ENCODE data around the gene NAALADL2. TPM values are rescaled to one million over a fixed set of nuclear protein-coding genes. Genes with fewer than 3 reads are reported as not detected.

Gene NAALADL2
- total and polyA plus RNA-seq, 2 donors (not counting 1 experiment from before 2014, with no cell fraction given), result not detected

DNA sequence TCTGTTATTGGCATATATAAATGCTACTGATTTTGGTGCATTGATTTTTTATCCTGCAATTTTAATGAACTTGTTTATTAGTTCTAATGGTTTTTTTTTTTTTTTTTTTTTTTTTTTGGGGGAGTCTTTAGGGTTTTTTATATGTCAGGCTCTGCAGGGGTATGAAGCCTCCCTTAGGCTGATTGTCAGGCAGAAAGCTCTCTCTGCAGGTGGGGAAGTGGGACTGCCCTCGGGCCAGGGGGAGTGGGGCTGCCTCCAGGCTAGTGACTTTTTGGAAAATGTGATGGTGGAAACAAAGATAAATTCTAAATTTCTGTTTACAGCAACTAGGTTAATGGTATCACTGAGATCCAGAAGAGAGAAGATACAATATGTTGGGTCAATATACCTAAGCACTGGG, 14.4 kb upstream of the NAALADL2 start:
- no peaks in the 10 kb centered on the region for H3K27me3 Mint-ChIP-seq
- H3K9me3 Mint-ChIP-seq (ENCODE audit: insufficient read depth), result peaks cover 2% of the 10 kb centered on the region
- no peak overlapping the region for H2AFZ ChIP-seq (ENCODE audit: insufficient read depth, low read depth, low read length, poor library complexity, severe bottlenecking)
- H3K4me3 Mint-ChIP-seq, result no peak overlapping the region
- no peak overlapping the region for H3K4me3 ChIP-seq (ENCODE audit: control extremely low read depth in 1 of 5, extremely low read depth in 1 of 5, insufficient read depth in 1 of 5, low read depth in 2 of 5, low read length in 4 of 5)
- intact Hi-C loops (cut with micrococcal nuclease), result no loop called here
- H3K79me2 ChIP-seq (ENCODE audit: control insufficient read depth, insufficient read depth, low read length), result no peaks in the 10 kb centered on the region
- ChIA-PET POLR2A (no interaction called here), CTCF (no interaction called here)
- H3K36me3 ChIP-seq (replicated peaks in 1 of 2; ENCODE audit: control extremely low read depth in 1 of 2, control insufficient read depth in 1 of 2, extremely low read depth in 1 of 2, insufficient read depth in 2 of 2, low read length in 1 of 2), result no peaks in the 10 kb centered on the region
- no CpG with 5 or more reads among the region's 1 CpG for WGBS (ENCODE audit: insufficient coverage)
- no peak overlapping the region for H3K27ac ChIP-seq (ENCODE audit: low read length in 2 of 2)
- H3K4me1 ChIP-seq (ENCODE audit: control insufficient read depth in 2 of 2, insufficient read depth in 2 of 2, low read length in 2 of 2), result no peaks in the 10 kb centered on the region
- TF ChIP-seq, protein P1, sequence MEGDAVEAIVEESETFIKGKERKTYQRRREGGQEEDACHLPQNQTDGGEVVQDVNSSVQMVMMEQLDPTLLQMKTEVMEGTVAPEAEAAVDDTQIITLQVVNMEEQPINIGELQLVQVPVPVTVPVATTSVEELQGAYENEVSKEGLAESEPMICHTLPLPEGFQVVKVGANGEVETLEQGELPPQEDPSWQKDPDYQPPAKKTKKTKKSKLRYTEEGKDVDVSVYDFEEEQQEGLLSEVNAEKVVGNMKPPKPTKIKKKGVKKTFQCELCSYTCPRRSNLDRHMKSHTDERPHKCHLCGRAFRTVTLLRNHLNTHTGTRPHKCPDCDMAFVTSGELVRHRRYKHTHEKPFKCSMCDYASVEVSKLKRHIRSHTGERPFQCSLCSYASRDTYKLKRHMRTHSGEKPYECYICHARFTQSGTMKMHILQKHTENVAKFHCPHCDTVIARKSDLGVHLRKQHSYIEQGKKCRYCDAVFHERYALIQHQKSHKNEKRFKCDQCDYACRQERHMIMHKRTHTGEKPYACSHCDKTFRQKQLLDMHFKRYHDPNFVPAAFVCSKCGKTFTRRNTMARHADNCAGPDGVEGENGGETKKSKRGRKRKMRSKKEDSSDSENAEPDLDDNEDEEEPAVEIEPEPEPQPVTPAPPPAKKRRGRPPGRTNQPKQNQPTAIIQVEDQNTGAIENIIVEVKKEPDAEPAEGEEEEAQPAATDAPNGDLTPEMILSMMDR (IDR thresholded peaks at IDR 0.05), result no peak
- no peak for TF ChIP-seq EZH2 (IDR thresholded peaks at IDR 0.05; ENCODE audit: borderline replicate concordance, insufficient read depth, low read depth, low read length, poor library complexity, severe bottlenecking)
- no peak overlapping the region for H3K9ac ChIP-seq (ENCODE audit: low read length)
- H3K27me3 ChIP-seq (replicated peaks in 1 of 4; ENCODE audit: control extremely low read depth in 1 of 4, control insufficient read depth in 3 of 4, insufficient read depth in 4 of 4, low read length in 3 of 4), result no peaks in the 10 kb centered on the region
- H3K27ac Mint-ChIP-seq, result no peak overlapping the region
- DNase-seq (no peak), ATAC-seq (ENCODE audit: low read depth) (no peak)
- H3K4me1 Mint-ChIP-seq, result no peaks in the 10 kb centered on the region
- peaks cover 0 to 12% (median 0%) of the 10 kb centered on the region in 3 donors for H3K9me3 ChIP-seq (ENCODE audit: control extremely low read depth in 1 of 3, control insufficient read depth in 2 of 3, insufficient read depth in 1 of 3, low read length in 2 of 3)
- no peaks in the 10 kb centered on the region for H4K20me1 ChIP-seq (ENCODE audit: control insufficient read depth, insufficient read depth, low read length, poor library complexity, severe bottlenecking)
- no peak overlapping the region for H3K4me2 ChIP-seq (replicated peaks; ENCODE audit: low read depth, low read length, poor library complexity, severe bottlenecking)

DNA sequence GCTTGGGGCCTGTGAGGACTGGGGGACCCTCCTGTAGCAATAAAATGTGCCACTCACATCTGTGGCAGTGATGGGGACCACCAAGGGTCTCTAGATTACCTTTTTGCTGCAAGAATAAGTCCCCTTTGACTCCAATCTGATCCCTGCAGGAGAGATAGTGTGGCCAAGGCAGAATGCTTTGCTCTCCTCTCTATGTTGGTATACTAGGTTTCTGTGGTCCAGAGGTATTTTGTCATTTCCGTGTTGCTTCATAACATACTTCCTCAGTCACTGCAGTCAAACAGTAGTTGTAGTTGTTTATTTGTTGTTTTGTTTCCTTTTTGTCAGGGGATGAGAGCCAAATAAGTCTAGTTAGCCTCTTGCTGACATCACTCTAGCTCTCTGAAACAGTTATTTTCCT, 13.1 kb upstream of the NAALADL2 start:
- intact Hi-C loops (cut with micrococcal nuclease), result no loop called here
- H3K4me2 ChIP-seq (replicated peaks; ENCODE audit: low read depth, low read length, poor library complexity, severe bottlenecking), result no peak overlapping the region
- no peaks in the 10 kb centered on the region for H3K27me3 ChIP-seq (replicated peaks in 1 of 4; ENCODE audit: control extremely low read depth in 1 of 4, control insufficient read depth in 3 of 4, insufficient read depth in 4 of 4, low read length in 3 of 4)
- Mint-ChIP-seq H3K27ac (no peak overlapping the region), H3K4me1 (no peaks in the 10 kb centered on the region), H3K9me3 (ENCODE audit: insufficient read depth) (peaks cover 2% of the 10 kb centered on the region), H3K27me3 (no peaks in the 10 kb centered on the region), H3K4me3 (no peak overlapping the region)
- ChIA-PET POLR2A (no interaction called here), CTCF (no interaction called here)
- no peak for ATAC-seq (ENCODE audit: low read depth)
- no peaks in the 10 kb centered on the region for H3K36me3 ChIP-seq (replicated peaks in 1 of 2; ENCODE audit: control extremely low read depth in 1 of 2, control insufficient read depth in 1 of 2, extremely low read depth in 1 of 2, insufficient read depth in 2 of 2, low read length in 1 of 2)
- no peak overlapping the region for H2AFZ ChIP-seq (ENCODE audit: insufficient read depth, low read depth, low read length, poor library complexity, severe bottlenecking)
- no peak overlapping the region for H3K27ac ChIP-seq (ENCODE audit: low read length in 2 of 2)
- no CpG with 5 or more reads among the region's 1 CpG for WGBS (ENCODE audit: insufficient coverage)
- H3K79me2 ChIP-seq (ENCODE audit: control insufficient read depth, insufficient read depth, low read length), result no peaks in the 10 kb centered on the region
- H3K9me3 ChIP-seq (ENCODE audit: control extremely low read depth in 1 of 3, control insufficient read depth in 2 of 3, insufficient read depth in 1 of 3, low read length in 2 of 3), result peaks cover 0 to 12% (median 2%) of the 10 kb centered on the region in 3 donors
- H3K9ac ChIP-seq (ENCODE audit: low read length), result no peak overlapping the region
- no peak overlapping the region for H3K4me3 ChIP-seq (ENCODE audit: control extremely low read depth in 1 of 5, extremely low read depth in 1 of 5, insufficient read depth in 1 of 5, low read depth in 2 of 5, low read length in 4 of 5)
- DNase-seq, result no peak
- TF ChIP-seq, protein P1 (IDR thresholded peaks at IDR 0.05), result no peak
- TF ChIP-seq EZH2 (IDR thresholded peaks at IDR 0.05; ENCODE audit: borderline replicate concordance, insufficient read depth, low read depth, low read length, poor library complexity, severe bottlenecking), result no peak
- no peaks in the 10 kb centered on the region for H4K20me1 ChIP-seq (ENCODE audit: control insufficient read depth, insufficient read depth, low read length, poor library complexity, severe bottlenecking)
- no peaks in the 10 kb centered on the region for H3K4me1 ChIP-seq (ENCODE audit: control insufficient read depth in 2 of 2, insufficient read depth in 2 of 2, low read length in 2 of 2)

Data from B cell (primary cell).